H1 (cell line): ENCODE measurements around the gene GLYR1. TPM values are rescaled to one million over a fixed set of nuclear protein-coding genes. Genes with fewer than 3 reads are reported as not detected.

Experiments
- BRCA1 ChIP-seq: IDR thresholded peaks from 2 replicates; pipeline ENCODE4 v1.6.1; 2012; ENCODE audit warnings: low read depth, low read length, improper control_type of control experiment
- JUND ChIP-seq: IDR thresholded peaks from 2 replicates; pipeline ENCODE4 v1.6.1; 2011; ENCODE audit warnings: mild to moderate bottlenecking, improper control_type of control experiment, low read length
- SIN3A ChIP-seq, 2 experiments: IDR thresholded peaks in 1 of 2; conservative IDR thresholded peaks in 1 of 2; 2 replicates each; pipeline ENCODE4 v1.6.1; 2011 to 2012; ENCODE audit warnings: low read length in 2 of 2, improper control_type of control experiment in 1 of 2, low read depth in 1 of 2, mild to moderate bottlenecking in 1 of 2
- SP2 ChIP-seq: IDR thresholded peaks from 2 replicates; pipeline ENCODE4 v1.6.1; 2012; ENCODE audit warnings: mild to moderate bottlenecking, low read length, inconsistent platforms
- polyA plus RNA-seq, 7 experiments: library from polyadenylated mRNA; depleted of rRNA in 3 of 7; stranded (reverse) in 5 of 7; unstranded in 2 of 7; fragments of >200 nt in 5 of 7; fragments of 200-250 nt in 2 of 7; gene quantifications; 1 replicate in 5 of 7; 2 replicates in 1 of 7; 4 replicates in 1 of 7; pipeline versions ENCODE4 v1.2.1 to v1.2.3, GENCODE V29; 2011 to 2013; ENCODE audit warnings: missing spikeins in 2 of 7, mixed read lengths in 2 of 7
- total RNA-seq: library from RNA; stranded (reverse); fragmentation: NEBNext Ultra II Directional; extraction: Animal tissue kit (Norgen Biotek cat#: 25700); gene quantifications from 2 replicates; pipeline ENCODE4 v1.2.1, GENCODE V29; 2021
- TF ChIP-seq, protein P1 (sequence below): IDR thresholded peaks from 2 replicates; pipeline ENCODE4 v1.6.1; 2012; ENCODE audit warnings: low read length, inconsistent platforms
- TF ChIP-seq, protein P2 (sequence below): IDR thresholded peaks from 2 replicates; pipeline ENCODE4 v1.6.1; 2011; ENCODE audit warnings: low read depth, mild to moderate bottlenecking, low read length; ENCODE audit not compliant: insufficient read depth

GLYR1 gene
- total and polyA plus RNA-seq, 2 of the 8 experiments (the other 6 are each of a cell fraction or from before 2014, with no cell fraction given): 50.2 to 115 TPM

DNA sequence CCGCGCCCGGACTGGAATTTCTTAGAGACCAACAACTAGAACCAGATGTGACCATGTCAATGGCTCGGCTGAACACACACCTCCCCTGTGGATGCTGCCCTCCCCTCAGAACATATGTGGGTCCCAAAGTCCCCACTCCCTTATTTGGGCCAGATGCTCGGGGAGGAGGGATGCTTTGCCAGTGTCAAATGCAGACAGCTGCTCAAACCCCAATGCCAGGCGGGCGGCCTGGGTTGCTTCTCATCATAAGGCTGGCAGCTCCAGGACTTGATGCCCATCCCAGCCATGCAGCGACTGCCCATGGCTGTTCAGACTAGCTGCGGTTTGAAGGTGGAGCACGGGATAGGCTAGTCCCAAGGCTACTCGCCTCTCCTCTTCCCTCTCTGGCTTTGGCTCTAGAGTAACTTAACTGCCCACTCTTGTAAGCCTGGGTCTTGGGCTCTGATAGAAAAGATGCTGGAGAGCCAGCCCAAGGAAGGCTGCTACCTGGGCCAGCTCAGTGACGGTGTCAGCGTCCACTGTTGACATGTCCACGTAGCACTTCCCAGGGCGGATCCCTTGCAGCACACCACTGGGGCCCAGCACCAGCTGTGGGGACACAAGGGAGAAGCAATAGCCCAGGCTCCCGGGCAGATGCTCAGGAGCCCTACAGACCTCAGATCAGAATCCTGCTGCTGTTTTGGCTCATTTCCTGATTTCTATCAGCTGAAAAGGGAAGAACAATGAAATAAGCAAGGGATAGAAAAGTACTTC lies 33.7 kb downstream of the GLYR1 start (continued):
- TF ChIP-seq, protein P1, sequence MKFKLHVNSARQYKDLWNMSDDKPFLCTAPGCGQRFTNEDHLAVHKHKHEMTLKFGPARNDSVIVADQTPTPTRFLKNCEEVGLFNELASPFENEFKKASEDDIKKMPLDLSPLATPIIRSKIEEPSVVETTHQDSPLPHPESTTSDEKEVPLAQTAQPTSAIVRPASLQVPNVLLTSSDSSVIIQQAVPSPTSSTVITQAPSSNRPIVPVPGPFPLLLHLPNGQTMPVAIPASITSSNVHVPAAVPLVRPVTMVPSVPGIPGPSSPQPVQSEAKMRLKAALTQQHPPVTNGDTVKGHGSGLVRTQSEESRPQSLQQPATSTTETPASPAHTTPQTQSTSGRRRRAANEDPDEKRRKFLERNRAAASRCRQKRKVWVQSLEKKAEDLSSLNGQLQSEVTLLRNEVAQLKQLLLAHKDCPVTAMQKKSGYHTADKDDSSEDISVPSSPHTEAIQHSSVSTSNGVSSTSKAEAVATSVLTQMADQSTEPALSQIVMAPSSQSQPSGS: no peak
- TF ChIP-seq, protein P2, sequence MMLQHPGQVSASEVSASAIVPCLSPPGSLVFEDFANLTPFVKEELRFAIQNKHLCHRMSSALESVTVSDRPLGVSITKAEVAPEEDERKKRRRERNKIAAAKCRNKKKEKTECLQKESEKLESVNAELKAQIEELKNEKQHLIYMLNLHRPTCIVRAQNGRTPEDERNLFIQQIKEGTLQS: no peak
- TF ChIP-seq BRCA1: no peak
- TF ChIP-seq SIN3A (conservative IDR thresholded peaks at IDR 0.05 in 1 of 2, IDR thresholded peaks at IDR 0.05 in 1 of 2; ENCODE audit: low read depth in 1 of 2, low read length in 2 of 2): no peak
- no peak for TF ChIP-seq JUND
- no peak for TF ChIP-seq SP2
